Upper lobe of left lung (tissue), 4 donors: Measurements from ENCODE around the gene PSMD12.

Experiments used
- EP300 ChIP-seq, 4 donors: sonication (generic); formaldehyde crosslinking; IDR thresholded peaks; one replicate each; pipeline ENCODE4 v1.5.1; 2017; ENCODE audit warnings: antibody characterized with exemption in 4 of 4, control low read depth in 2 of 4
- POLR2A ChIP-seq, 4 donors: fragments of 450-650 bp; IDR thresholded peaks; one replicate each; pipeline ENCODE4 v1.5.1; 2016 to 2017; ENCODE audit warnings: antibody characterized with exemption in 4 of 4, mild to moderate bottlenecking in 2 of 4
- POLR2AphosphoS5 ChIP-seq, 2 donors: sonication (generic); formaldehyde crosslinking; IDR thresholded peaks; one replicate each; pipeline ENCODE4 v1.5.1; 2017; ENCODE audit warnings: antibody characterized with exemption in 2 of 2
- TF ChIP-seq, protein P1 (sequence below), 6 experiments: fragments of 450-650 bp in 4 of 6; fragments of 200-600 bp in 2 of 6; sonication (generic) in 2 of 6; IDR thresholded peaks; one replicate each; pipeline ENCODE4 v1.5.1; 2016 to 2019; ENCODE audit warnings: antibody characterized with exemption in 6 of 6

DNA sequence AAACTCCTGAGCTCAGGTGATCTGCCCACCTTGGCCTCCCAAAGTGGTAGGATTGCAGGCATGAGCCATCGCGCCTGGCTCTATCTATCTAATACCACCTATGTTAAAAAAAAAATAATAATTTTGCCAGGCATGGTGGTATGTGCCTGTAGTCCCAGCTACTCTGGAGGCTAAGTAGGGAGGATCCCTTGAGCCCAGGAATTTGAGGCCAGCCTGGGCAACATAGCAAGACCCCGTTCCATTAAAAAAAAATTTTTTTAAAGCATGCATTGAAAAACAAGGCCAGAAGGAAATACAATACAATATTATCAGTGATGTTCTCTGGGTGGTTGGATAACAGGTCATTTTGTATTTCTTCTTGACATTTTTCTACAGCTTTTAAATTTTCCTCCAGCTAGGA lies 76.1 kb downstream of the PSMD12 start:
- TF ChIP-seq, protein P1, sequence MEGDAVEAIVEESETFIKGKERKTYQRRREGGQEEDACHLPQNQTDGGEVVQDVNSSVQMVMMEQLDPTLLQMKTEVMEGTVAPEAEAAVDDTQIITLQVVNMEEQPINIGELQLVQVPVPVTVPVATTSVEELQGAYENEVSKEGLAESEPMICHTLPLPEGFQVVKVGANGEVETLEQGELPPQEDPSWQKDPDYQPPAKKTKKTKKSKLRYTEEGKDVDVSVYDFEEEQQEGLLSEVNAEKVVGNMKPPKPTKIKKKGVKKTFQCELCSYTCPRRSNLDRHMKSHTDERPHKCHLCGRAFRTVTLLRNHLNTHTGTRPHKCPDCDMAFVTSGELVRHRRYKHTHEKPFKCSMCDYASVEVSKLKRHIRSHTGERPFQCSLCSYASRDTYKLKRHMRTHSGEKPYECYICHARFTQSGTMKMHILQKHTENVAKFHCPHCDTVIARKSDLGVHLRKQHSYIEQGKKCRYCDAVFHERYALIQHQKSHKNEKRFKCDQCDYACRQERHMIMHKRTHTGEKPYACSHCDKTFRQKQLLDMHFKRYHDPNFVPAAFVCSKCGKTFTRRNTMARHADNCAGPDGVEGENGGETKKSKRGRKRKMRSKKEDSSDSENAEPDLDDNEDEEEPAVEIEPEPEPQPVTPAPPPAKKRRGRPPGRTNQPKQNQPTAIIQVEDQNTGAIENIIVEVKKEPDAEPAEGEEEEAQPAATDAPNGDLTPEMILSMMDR (IDR thresholded peaks at IDR 0.05): no peak
- TF ChIP-seq POLR2AphosphoS5 (IDR thresholded peaks at IDR 0.05): no peak
- TF ChIP-seq POLR2A (IDR thresholded peaks at IDR 0.05): no peak
- no peak for TF ChIP-seq EP300 (IDR thresholded peaks at IDR 0.05)
